ENCODE measurements around the gene POU6F2. TPM values are rescaled to one million over a fixed set of nuclear protein-coding genes. Genes with fewer than 3 reads are reported as not detected.

POU6F2 gene
- total RNA-seq (2014; rRNA removed) (not detected in 2 replicates), Bru-seq, nascent RNA (percentile 1 among the genes with signal in this experiment), BruChase-seq, experiment 1, labeled RNA remaining after a 6-hour chase (percentile 0 among the genes with signal in this experiment), BruChase-seq, experiment 2, labeled RNA remaining after a 2-hour chase (percentile 1 among the genes with signal in this experiment)
- long read RNA-seq, result 0 reads

- Histone ChIP-seq H3K27me3 (ENCODE audit: low read length) (peaks cover 70% of the 10 kb centered on the region), H3K9ac (ENCODE audit: low read length) (no peak within 1 kb of the TSS), H2AFZ (ENCODE audit: low read length) (no peak within 1 kb of the TSS), H3K4me2 (ENCODE audit: low read length) (no peak within 1 kb of the TSS), H3K27ac (ENCODE audit: low read length) (no peak within 1 kb of the TSS), H4K20me1 (ENCODE audit: low read length) (no peaks in the 10 kb centered on the region), H3K79me2 (ENCODE audit: low read length) (no peaks in the 10 kb centered on the region), H3K9me3 (ENCODE audit: low read length) (no peaks in the 10 kb centered on the region), H3F3A (ENCODE audit: low read length, unreplicated experiment) (no peaks in the 10 kb centered on the region), H3K36me3 (ENCODE audit: low read depth, low read length) (no peaks in the 10 kb centered on the region), H3K4me1 (ENCODE audit: insufficient read depth, low read length) (no peaks in the 10 kb centered on the region), H3K9me2 (replicated peaks; ENCODE audit: low read length) (no peaks in the 10 kb centered on the region), H3K4me3 (ENCODE audit: low read length) (no peak within 1 kb of the TSS)
- DNase-seq, result no peak
- ChIA-PET CTCF (no interaction called here), POLR2A (ENCODE audit: unreplicated experiment) (no interaction called here)
- no TSS peak for BruUV-seq (replicated peaks)
- ATAC-seq, result no peak
- TF ChIP-seq EZH2phosphoT487 (IDR thresholded peaks at IDR 0.05; ENCODE audit: borderline replicate concordance, low read length) (no peak), EZH2 (IDR thresholded peaks at IDR 0.05; ENCODE audit: low read length, unreplicated experiment) (no peak), CTCF (conservative IDR thresholded peaks at IDR 0.05; ENCODE audit: low read depth, low read length) (no peak)
- intact Hi-C loops (cut with micrococcal nuclease), result no loop called here
Measured at GRCh38 chr7:38977685-38978084, at the start of gene POU6F2. POU6F2 (plus strand) TSS chr7:38977909; CDS start chr7:38977954, 45 bp downstream.

- Histone ChIP-seq H3K9ac (ENCODE audit: low read length) (no peak overlapping the region), H3K36me3 (ENCODE audit: low read depth, low read length) (no peaks in the 10 kb centered on the region), H3K27me3 (ENCODE audit: low read length) (peaks cover 12% of the 10 kb centered on the region), H3K9me2 (replicated peaks; ENCODE audit: low read length) (no peaks in the 10 kb centered on the region), H2AFZ (ENCODE audit: low read length) (no peak overlapping the region), H4K20me1 (ENCODE audit: low read length) (no peaks in the 10 kb centered on the region), H3K79me2 (ENCODE audit: low read length) (no peaks in the 10 kb centered on the region), H3K27ac (ENCODE audit: low read length) (no peak overlapping the region), H3K4me1 (ENCODE audit: insufficient read depth, low read length) (no peaks in the 10 kb centered on the region), H3F3A (ENCODE audit: low read length, unreplicated experiment) (no peaks in the 10 kb centered on the region), H3K4me2 (ENCODE audit: low read length) (no peak overlapping the region), H3K9me3 (ENCODE audit: low read length) (no peaks in the 10 kb centered on the region), H3K4me3 (ENCODE audit: low read length) (no peak overlapping the region)
- no TSS peak for BruUV-seq (replicated peaks)
- ATAC-seq (no peak), DNase-seq (no peak)
- intact Hi-C loops (cut with micrococcal nuclease), result no loop called here
- ChIA-PET CTCF (no interaction called here), POLR2A (ENCODE audit: unreplicated experiment) (no interaction called here)
- TF ChIP-seq EZH2phosphoT487 (IDR thresholded peaks at IDR 0.05; ENCODE audit: borderline replicate concordance, low read length) (no peak), EZH2 (IDR thresholded peaks at IDR 0.05; ENCODE audit: low read length, unreplicated experiment) (no peak), CTCF (conservative IDR thresholded peaks at IDR 0.05; ENCODE audit: low read depth, low read length) (no peak)
Measured at GRCh38 chr7:38928506-38928905, 49.2 kb upstream of the POU6F2 start.

GRCh38 chr7:38929460-38930171 lies 48.1 kb upstream of the POU6F2 start:
- H3K79me2 ChIP-seq (ENCODE audit: low read length), result no peaks in the 10 kb centered on the region
- TF ChIP-seq EZH2phosphoT487 (IDR thresholded peaks at IDR 0.05; ENCODE audit: borderline replicate concordance, low read length) (no peak), CTCF (conservative IDR thresholded peaks at IDR 0.05; ENCODE audit: low read depth, low read length) (no peak), EZH2 (IDR thresholded peaks at IDR 0.05; ENCODE audit: low read length, unreplicated experiment) (no peak)
- no peak overlapping the region for H3K9ac ChIP-seq (ENCODE audit: low read length)
- no peak overlapping the region for H2AFZ ChIP-seq (ENCODE audit: low read length)
- H3K9me2 ChIP-seq (replicated peaks; ENCODE audit: low read length), result no peaks in the 10 kb centered on the region
- no peak overlapping the region for H3K27ac ChIP-seq (ENCODE audit: low read length)
- H3F3A ChIP-seq (ENCODE audit: low read length, unreplicated experiment), result no peaks in the 10 kb centered on the region
- no peaks in the 10 kb centered on the region for H3K9me3 ChIP-seq (ENCODE audit: low read length)
- peaks cover 6% of the 10 kb centered on the region for H3K27me3 ChIP-seq (ENCODE audit: low read length)
- no peaks in the 10 kb centered on the region for H3K4me1 ChIP-seq (ENCODE audit: insufficient read depth, low read length)
- no peak for DNase-seq
- no peak for ATAC-seq
- no peak overlapping the region for H3K4me2 ChIP-seq (ENCODE audit: low read length)
- POLR2A ChIA-PET (ENCODE audit: unreplicated experiment), result no interaction called here
- no TSS peak for BruUV-seq (replicated peaks)
- H4K20me1 ChIP-seq (ENCODE audit: low read length), result no peaks in the 10 kb centered on the region
- CTCF ChIA-PET, result no interaction called here
- H3K4me3 ChIP-seq (ENCODE audit: low read length), result no peak overlapping the region
- H3K36me3 ChIP-seq (ENCODE audit: low read depth, low read length), result no peaks in the 10 kb centered on the region
- intact Hi-C loops (cut with micrococcal nuclease), result no loop called here

Data from PC-3 (cell line).